Measurements from ENCODE around the gene CTNNA3. TPM values are rescaled to one million over a fixed set of nuclear protein-coding genes. Genes with fewer than 3 reads are reported as not detected.

The CTNNA3 gene
- total and polyA plus RNA-seq, 12 donors, result 0.03 to 14.4 (median 0.47) TPM; not detected in 1

DNA sequence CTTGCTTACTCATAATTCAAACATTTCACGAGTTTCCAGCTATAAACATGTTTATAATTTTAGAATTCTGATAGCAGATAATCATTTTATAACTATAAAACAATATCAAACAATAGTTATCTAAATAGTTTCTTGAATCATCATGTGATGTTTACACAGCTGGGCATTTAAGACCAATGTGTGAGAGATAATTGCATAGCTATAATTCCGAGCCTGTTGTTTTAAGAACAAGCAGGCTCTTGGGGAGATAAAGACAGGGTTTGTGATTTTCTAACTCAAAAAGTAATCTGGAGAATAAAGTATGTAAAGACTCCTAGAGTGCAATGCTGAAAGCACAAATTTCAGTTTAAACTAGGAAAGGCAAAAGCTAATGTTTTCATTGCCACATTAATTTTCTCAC, 439.0 kb downstream of the CTNNA3 start:
- no peak overlapping the region for H3K4me3 ChIP-seq
- intact Hi-C loops (cut with DNase I), result no loop called here
- H3K27me3 ChIP-seq, result no peaks in the 10 kb centered on the region
- 44 to 59% (median 51%) methylated on average over 2 of the region's 2 CpGs for WGBS, 4 donors
- TF ChIP-seq, protein P1, sequence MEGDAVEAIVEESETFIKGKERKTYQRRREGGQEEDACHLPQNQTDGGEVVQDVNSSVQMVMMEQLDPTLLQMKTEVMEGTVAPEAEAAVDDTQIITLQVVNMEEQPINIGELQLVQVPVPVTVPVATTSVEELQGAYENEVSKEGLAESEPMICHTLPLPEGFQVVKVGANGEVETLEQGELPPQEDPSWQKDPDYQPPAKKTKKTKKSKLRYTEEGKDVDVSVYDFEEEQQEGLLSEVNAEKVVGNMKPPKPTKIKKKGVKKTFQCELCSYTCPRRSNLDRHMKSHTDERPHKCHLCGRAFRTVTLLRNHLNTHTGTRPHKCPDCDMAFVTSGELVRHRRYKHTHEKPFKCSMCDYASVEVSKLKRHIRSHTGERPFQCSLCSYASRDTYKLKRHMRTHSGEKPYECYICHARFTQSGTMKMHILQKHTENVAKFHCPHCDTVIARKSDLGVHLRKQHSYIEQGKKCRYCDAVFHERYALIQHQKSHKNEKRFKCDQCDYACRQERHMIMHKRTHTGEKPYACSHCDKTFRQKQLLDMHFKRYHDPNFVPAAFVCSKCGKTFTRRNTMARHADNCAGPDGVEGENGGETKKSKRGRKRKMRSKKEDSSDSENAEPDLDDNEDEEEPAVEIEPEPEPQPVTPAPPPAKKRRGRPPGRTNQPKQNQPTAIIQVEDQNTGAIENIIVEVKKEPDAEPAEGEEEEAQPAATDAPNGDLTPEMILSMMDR (IDR thresholded peaks at IDR 0.05), result no peak
- TF ChIP-seq POLR2A (IDR thresholded peaks at IDR 0.05), result no peak
- DNase-seq, result no peak
- no peaks in the 10 kb centered on the region for H3K4me1 ChIP-seq (replicated peaks in 1 of 2)
- H3K36me3 ChIP-seq (replicated peaks in 1 of 2), result no peaks in the 10 kb centered on the region
- H3K9me3 ChIP-seq (replicated peaks in 1 of 3), result no peaks in the 10 kb centered on the region
- no peak overlapping the region for H3K27ac ChIP-seq

DNA sequence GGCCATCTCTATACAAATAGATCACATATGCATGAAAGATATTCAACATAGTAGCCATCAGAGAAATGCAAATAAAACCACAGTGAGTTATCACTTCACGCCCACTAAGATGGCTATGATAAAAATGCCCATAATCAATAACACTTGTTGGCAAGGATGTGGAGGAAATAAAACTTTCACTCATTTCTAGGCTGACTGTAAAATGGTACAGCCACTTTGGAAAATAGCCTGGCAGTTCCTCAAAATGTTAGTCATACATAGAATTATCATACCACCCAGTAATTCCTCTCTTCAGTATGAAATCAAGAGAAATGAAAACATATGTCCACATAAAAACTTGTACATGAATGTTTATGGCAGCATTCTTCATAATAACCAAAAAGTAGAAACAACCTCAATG, 445.3 kb downstream of the CTNNA3 start:
- intact Hi-C loops (cut with DNase I), result no loop called here
- TF ChIP-seq, protein P1 (IDR thresholded peaks at IDR 0.05), result no peak
- TF ChIP-seq POLR2A (IDR thresholded peaks at IDR 0.05), result no peak
- no peak overlapping the region for H3K4me3 ChIP-seq
- no peak for DNase-seq
- H3K9me3 ChIP-seq (replicated peaks in 1 of 3), result no peaks in the 10 kb centered on the region
- WGBS, 4 donors, result 92 to 100% (median 98%) methylated on average over 1 of the region's 1 CpG
- H3K27ac ChIP-seq, result no peak overlapping the region
- H3K27me3 ChIP-seq, result no peaks in the 10 kb centered on the region
- no peaks in the 10 kb centered on the region for H3K4me1 ChIP-seq (replicated peaks in 1 of 2)
- no peaks in the 10 kb centered on the region for H3K36me3 ChIP-seq (replicated peaks in 1 of 2)

DNA sequence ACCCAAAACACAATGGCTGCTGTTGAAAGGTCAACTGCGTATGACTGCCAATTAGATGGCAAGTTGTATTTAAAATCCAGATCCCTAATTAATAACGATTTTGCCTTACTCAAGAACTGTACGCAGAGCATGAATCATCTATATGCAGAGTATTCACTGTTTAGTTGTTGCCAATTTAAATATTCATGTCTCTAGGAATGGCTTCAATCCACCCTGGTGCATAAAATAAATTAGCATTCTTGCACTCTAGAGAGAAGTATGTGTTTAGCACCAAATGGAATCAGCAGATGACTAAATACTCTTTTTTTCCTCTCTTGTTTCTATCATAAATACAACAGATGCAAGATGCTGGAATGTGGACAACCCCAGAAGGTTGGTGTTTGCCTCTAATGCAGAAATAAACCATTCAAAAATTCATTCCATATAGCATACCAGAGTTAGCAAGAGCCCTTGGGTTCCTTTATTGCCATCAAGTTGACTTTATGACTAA, 449.9 kb downstream of the CTNNA3 start:
- no peak for TF ChIP-seq POLR2A (IDR thresholded peaks at IDR 0.05)
- TF ChIP-seq, protein P1 (IDR thresholded peaks at IDR 0.05), result no peak
- H3K27ac ChIP-seq, result no peak overlapping the region
- WGBS, 4 donors, result 80 to 87% (median 84%) methylated on average over 3 of the region's 3 CpGs
- no peaks in the 10 kb centered on the region for H3K27me3 ChIP-seq
- intact Hi-C loops (cut with DNase I), result no loop called here
- no peaks in the 10 kb centered on the region for H3K4me1 ChIP-seq (replicated peaks in 1 of 2)
- H3K9me3 ChIP-seq (replicated peaks in 1 of 3), result no peaks in the 10 kb centered on the region
- no peaks in the 10 kb centered on the region for H3K36me3 ChIP-seq (replicated peaks in 1 of 2)
- DNase-seq, result no peak
- H3K4me3 ChIP-seq, result no peak overlapping the region

DNA sequence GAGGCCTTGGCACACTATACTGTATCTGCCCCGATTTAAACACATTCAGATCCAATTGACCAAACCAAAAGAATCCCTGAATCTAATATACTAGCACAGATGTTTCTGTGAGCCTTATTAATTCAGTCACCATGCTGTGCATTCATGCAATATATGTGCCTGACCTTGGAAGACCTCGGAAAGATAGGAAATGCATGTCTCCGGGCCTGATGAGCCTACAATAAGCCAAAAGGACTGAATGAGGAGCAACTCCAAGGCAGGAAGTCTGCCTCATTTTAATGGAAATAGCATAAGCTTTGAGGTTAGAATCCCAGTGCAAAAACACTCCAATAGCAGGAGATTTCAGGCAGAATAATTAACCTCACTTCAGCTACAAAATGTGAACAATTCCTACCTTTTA, 453.5 kb downstream of the CTNNA3 start:
- intact Hi-C loops (cut with DNase I), result no loop called here
- 50 to 68% (median 53%) methylated on average over 3 of the region's 3 CpGs for WGBS, 4 donors
- Histone ChIP-seq H3K9me3 (replicated peaks in 1 of 3) (no peaks in the 10 kb centered on the region), H3K27ac (no peak overlapping the region), H3K27me3 (no peaks in the 10 kb centered on the region), H3K36me3 (replicated peaks in 1 of 2) (no peaks in the 10 kb centered on the region), H3K4me1 (replicated peaks in 1 of 2) (no peaks in the 10 kb centered on the region), H3K4me3 (no peak overlapping the region)
- TF ChIP-seq POLR2A (IDR thresholded peaks at IDR 0.05), result no peak
- TF ChIP-seq, protein P1 (IDR thresholded peaks at IDR 0.05), result no peak
- no peak for DNase-seq
